Measurements from ENCODE around the gene STK33.
A peak's percentile ranks its signal among the peaks of the same experiment; 100 is the strongest.

Gene STK33

DNA sequence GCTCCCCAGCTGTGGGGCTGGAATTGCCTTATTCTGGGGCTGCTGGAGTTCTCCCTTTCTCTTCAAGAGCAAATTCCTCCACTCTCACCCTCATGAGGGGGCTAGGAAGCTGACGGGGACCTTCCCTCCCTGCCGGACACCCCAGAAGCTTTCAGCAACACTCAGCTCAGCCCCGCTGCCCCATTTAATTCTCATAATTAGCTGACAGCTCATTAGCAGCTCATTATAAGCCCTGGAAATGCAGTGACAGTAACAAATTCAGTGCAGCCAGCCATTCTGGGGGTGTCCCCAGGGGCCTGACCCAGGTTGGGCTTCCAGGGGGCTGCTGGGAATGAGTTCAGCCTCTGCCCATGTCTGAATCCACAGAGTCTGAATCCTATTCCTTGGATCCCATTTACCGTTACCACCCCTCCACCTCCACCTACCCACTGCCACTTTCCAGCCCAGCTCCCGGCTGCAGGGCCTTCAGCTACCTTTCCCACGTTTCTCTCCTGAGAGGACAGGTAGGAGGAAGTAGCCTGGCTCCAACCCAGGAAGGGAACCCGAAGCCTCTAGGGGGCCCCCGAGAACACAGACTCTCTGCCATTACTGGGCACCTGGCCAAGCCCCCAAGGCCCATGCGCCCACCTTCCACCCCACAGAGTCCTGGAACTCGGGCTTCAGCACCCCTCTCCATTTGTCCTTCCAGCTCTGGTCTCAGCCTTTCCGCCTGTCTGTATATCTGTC is 228.6 kb downstream of the STK33 start:
- H3K27ac ChIP-seq: no peak overlapping the region
- no peaks in the 10 kb centered on the region for H3K36me3 ChIP-seq
- TF ChIP-seq CTCF (IDR thresholded peaks at IDR 0.05; ENCODE audit: low read depth, low read length): 0 out of 2 replicates have a peak, but pooled peaks have one; percentile 11
- H3K9me3 ChIP-seq (ENCODE audit: severe bottlenecking): no peaks in the 10 kb centered on the region
- H3K27me3 ChIP-seq (ENCODE audit: insufficient read depth, low read depth, severe bottlenecking): no peaks in the 10 kb centered on the region
- no peak overlapping the region for H3K4me3 ChIP-seq (ENCODE audit: low read depth, low read length)
- DNase-seq: no peak

DNA sequence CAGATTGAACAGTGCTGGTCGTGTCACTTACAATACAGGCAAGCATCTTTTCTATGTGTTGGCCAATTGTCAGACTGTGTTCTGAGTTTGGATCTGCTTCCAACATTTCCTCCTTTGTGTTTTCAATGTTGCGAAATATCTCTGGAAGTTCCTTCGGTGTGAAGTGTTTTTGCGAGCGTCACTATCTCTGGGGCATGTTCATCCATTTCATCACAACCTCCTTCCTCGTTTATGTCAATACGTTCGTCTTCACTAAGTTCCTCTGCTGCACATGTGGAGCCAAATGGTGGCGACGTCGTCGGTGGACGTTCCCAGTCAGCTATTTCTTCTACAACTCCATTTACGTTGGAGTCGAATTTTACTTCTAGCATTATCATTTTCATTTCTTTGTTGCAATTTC is 230.1 kb downstream of the STK33 start:
- Histone ChIP-seq H3K27ac (no peak overlapping the region), H3K9me3 (ENCODE audit: severe bottlenecking) (no peaks in the 10 kb centered on the region), H3K27me3 (ENCODE audit: insufficient read depth, low read depth, severe bottlenecking) (no peaks in the 10 kb centered on the region), H3K36me3 (no peaks in the 10 kb centered on the region), H3K4me3 (ENCODE audit: low read depth, low read length) (no peak overlapping the region)
- no peak for TF ChIP-seq CTCF (IDR thresholded peaks at IDR 0.05; ENCODE audit: low read depth, low read length)
- DNase-seq: no peak

GRCh38 chr11:8362899-8363298 is 231.1 kb downstream of the STK33 start:
- Histone ChIP-seq H3K27me3 (ENCODE audit: insufficient read depth, low read depth, severe bottlenecking) (no peaks in the 10 kb centered on the region), H3K36me3 (no peaks in the 10 kb centered on the region), H3K27ac (no peak overlapping the region), H3K9me3 (ENCODE audit: severe bottlenecking) (no peaks in the 10 kb centered on the region), H3K4me3 (ENCODE audit: low read depth, low read length) (no peak overlapping the region)
- no peak for TF ChIP-seq CTCF (IDR thresholded peaks at IDR 0.05; ENCODE audit: low read depth, low read length)
- peak; percentile 56 for DNase-seq

DNA sequence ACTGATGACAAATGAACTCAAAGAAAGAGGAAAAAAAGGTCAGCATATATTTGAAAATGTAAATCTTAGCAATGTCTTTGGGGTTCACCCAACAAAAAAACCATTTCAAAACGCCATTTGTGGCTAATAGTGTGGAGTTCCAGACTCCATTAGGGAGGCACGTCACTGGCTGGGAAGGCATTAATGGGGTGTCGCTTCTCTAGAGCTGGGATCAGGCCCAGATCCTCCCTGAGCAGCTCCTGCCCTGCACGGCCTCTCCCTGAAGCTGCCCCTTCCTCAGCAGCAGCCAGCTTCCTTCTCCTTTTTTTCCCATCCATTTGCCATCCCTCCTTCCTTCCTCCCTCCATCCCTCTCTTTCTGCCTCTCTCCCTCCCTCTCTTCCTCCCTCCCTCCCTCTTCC is 231.5 kb downstream of the STK33 start:
- Histone ChIP-seq H3K36me3 (no peaks in the 10 kb centered on the region), H3K9me3 (ENCODE audit: severe bottlenecking) (no peaks in the 10 kb centered on the region), H3K27me3 (ENCODE audit: insufficient read depth, low read depth, severe bottlenecking) (no peaks in the 10 kb centered on the region), H3K4me3 (ENCODE audit: low read depth, low read length) (no peak overlapping the region), H3K27ac (no peak overlapping the region)
- DNase-seq: no peak
- TF ChIP-seq CTCF (IDR thresholded peaks at IDR 0.05; ENCODE audit: low read depth, low read length): no peak

GRCh38 chr11:8361664-8362210 is 232.3 kb downstream of the STK33 start:
- Histone ChIP-seq H3K27me3 (ENCODE audit: insufficient read depth, low read depth, severe bottlenecking) (no peaks in the 10 kb centered on the region), H3K36me3 (no peaks in the 10 kb centered on the region), H3K9me3 (ENCODE audit: severe bottlenecking) (no peaks in the 10 kb centered on the region), H3K4me3 (ENCODE audit: low read depth, low read length) (no peak overlapping the region), H3K27ac (no peak overlapping the region)
- DNase-seq: no peak
- no peak for TF ChIP-seq CTCF (IDR thresholded peaks at IDR 0.05; ENCODE audit: low read depth, low read length)

- Histone ChIP-seq H3K27ac (no peak overlapping the region), H3K4me3 (ENCODE audit: low read depth, low read length) (no peak overlapping the region), H3K36me3 (no peaks in the 10 kb centered on the region), H3K27me3 (ENCODE audit: insufficient read depth, low read depth, severe bottlenecking) (no peaks in the 10 kb centered on the region), H3K9me3 (ENCODE audit: severe bottlenecking) (no peaks in the 10 kb centered on the region)
- no peak for TF ChIP-seq CTCF (IDR thresholded peaks at IDR 0.05; ENCODE audit: low read depth, low read length)
- no peak for DNase-seq
These were observed 232.8 kb downstream of the STK33 start for GRCh38 chr11:8361206-8361605.
